Measurements from ENCODE around the gene IGSF9.
A peak's percentile ranks its signal among the peaks of the same experiment; 100 is the strongest.

Gene IGSF9, protein sequence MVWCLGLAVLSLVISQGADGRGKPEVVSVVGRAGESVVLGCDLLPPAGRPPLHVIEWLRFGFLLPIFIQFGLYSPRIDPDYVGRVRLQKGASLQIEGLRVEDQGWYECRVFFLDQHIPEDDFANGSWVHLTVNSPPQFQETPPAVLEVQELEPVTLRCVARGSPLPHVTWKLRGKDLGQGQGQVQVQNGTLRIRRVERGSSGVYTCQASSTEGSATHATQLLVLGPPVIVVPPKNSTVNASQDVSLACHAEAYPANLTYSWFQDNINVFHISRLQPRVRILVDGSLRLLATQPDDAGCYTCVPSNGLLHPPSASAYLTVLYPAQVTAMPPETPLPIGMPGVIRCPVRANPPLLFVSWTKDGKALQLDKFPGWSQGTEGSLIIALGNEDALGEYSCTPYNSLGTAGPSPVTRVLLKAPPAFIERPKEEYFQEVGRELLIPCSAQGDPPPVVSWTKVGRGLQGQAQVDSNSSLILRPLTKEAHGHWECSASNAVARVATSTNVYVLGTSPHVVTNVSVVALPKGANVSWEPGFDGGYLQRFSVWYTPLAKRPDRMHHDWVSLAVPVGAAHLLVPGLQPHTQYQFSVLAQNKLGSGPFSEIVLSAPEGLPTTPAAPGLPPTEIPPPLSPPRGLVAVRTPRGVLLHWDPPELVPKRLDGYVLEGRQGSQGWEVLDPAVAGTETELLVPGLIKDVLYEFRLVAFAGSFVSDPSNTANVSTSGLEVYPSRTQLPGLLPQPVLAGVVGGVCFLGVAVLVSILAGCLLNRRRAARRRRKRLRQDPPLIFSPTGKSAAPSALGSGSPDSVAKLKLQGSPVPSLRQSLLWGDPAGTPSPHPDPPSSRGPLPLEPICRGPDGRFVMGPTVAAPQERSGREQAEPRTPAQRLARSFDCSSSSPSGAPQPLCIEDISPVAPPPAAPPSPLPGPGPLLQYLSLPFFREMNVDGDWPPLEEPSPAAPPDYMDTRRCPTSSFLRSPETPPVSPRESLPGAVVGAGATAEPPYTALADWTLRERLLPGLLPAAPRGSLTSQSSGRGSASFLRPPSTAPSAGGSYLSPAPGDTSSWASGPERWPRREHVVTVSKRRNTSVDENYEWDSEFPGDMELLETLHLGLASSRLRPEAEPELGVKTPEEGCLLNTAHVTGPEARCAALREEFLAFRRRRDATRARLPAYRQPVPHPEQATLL

DNA sequence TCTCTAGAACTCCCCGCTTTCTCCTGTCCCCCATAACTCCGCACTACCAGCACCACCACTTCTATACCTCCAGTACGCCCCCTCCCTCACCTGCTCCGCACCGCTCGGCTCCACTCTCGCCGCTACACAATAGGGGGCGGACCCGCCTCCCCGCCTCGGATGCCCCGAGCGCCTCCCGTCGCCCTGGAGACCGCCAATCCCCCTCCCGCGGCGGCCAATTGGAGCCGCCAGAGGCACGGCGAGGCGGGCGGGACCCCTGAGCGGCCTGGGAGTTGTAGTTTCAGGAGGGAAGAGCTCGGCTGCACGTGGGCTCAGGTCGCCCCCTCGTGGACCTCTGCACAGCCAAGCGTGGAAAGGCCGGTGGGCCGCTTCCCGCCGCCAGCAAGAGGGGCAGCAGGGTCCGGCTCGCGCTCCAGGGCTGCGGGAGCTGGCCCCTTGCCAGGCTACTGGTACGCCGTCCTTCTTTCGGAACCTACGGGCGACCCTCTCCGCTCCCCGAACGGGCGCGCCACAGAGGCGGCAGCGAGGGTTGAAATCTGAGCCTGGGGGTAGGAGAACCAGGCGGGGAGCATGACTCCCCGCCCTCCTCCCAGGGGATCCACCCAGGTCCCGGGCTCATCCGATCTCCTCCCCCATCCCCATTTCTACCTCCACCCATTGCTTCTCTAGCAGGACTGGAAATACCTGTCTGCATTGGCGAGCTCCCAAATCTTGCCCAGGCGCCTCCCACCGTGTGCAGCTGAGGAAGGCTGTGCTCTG lies at the start of gene IGSF9:
Gene IGSF9, minus strand, starts transcription at position 131 of the 759 bp plus-strand sequence. CDS start 2,159 bp downstream, outside the sequence.
- peaks cover 6% of the 10 kb centered on the region for H3K4me1 ChIP-seq (ENCODE audit: insufficient read depth, low read length, poor library complexity, severe bottlenecking)
- H3K4me2 ChIP-seq (ENCODE audit: low read depth, low read length, poor library complexity, severe bottlenecking) = peak within 1 kb of the TSS; percentile 89
- TF ChIP-seq, protein P1, sequence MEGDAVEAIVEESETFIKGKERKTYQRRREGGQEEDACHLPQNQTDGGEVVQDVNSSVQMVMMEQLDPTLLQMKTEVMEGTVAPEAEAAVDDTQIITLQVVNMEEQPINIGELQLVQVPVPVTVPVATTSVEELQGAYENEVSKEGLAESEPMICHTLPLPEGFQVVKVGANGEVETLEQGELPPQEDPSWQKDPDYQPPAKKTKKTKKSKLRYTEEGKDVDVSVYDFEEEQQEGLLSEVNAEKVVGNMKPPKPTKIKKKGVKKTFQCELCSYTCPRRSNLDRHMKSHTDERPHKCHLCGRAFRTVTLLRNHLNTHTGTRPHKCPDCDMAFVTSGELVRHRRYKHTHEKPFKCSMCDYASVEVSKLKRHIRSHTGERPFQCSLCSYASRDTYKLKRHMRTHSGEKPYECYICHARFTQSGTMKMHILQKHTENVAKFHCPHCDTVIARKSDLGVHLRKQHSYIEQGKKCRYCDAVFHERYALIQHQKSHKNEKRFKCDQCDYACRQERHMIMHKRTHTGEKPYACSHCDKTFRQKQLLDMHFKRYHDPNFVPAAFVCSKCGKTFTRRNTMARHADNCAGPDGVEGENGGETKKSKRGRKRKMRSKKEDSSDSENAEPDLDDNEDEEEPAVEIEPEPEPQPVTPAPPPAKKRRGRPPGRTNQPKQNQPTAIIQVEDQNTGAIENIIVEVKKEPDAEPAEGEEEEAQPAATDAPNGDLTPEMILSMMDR (conservative IDR thresholded peaks at IDR 0.05; ENCODE audit: low read length) = peak; percentile 60
- no peak for TF ChIP-seq EZH2phosphoT487 (IDR thresholded peaks at IDR 0.05; ENCODE audit: borderline replicate concordance)
- no peaks in the 10 kb centered on the region for H3K9me3 ChIP-seq (ENCODE audit: insufficient read depth, low read depth, low read length)
- no peaks in the 10 kb centered on the region for H3K79me2 ChIP-seq (ENCODE audit: insufficient read depth, low read length)
- H3K4me3 ChIP-seq (ENCODE audit: low read length, poor library complexity, severe bottlenecking) = peak within 1 kb of the TSS; percentile 73
- no peaks in the 10 kb centered on the region for H3K27me3 ChIP-seq (ENCODE audit: insufficient read depth, low read length, poor library complexity, severe bottlenecking)
- no peaks in the 10 kb centered on the region for H3F3A ChIP-seq (ENCODE audit: low read depth)
- H2AFZ ChIP-seq (ENCODE audit: low read length) = peak within 1 kb of the TSS; percentile 73
- peak within 1 kb of the TSS; percentile 35 for H3K9ac ChIP-seq (ENCODE audit: low read depth, low read length, poor library complexity, severe bottlenecking)
- no peaks in the 10 kb centered on the region for H4K20me1 ChIP-seq (ENCODE audit: insufficient read depth, low read length, poor library complexity, severe bottlenecking)
- no peaks in the 10 kb centered on the region for H3K9me2 ChIP-seq (replicated peaks; ENCODE audit: low read depth, low read length)
- no peaks in the 10 kb centered on the region for H3K36me3 ChIP-seq (ENCODE audit: insufficient read depth, low read length)

DNA sequence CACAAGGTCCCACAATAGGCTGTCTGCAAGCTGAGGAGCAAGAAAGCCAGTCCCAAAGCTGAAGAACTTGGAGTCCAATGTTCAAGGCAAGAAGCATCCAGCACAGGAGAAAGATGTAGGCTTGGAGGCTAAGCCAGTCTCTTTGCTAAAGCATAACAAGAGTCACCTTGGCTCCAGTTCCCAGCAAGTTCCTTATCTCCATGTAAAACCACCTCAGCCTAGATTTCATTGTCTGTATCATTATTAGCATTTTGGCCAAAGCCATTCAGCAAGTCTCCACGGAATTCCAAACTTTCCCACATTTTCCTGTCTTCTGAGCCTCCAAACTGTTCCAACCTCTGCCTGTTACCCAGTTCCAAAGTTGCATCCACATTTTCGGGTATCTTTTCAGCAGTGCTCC lies 49.5 kb upstream of the IGSF9 start:
- TF ChIP-seq EZH2phosphoT487 (IDR thresholded peaks at IDR 0.05; ENCODE audit: borderline replicate concordance) = no peak
- TF ChIP-seq, protein P1 (conservative IDR thresholded peaks at IDR 0.05; ENCODE audit: low read length) = no peak
- no peaks in the 10 kb centered on the region for H3K9me2 ChIP-seq (replicated peaks; ENCODE audit: low read depth, low read length)
- H4K20me1 ChIP-seq (ENCODE audit: insufficient read depth, low read length, poor library complexity, severe bottlenecking) = no peaks in the 10 kb centered on the region
- H3K79me2 ChIP-seq (ENCODE audit: insufficient read depth, low read length) = no peaks in the 10 kb centered on the region
- no peaks in the 10 kb centered on the region for H3K27me3 ChIP-seq (ENCODE audit: insufficient read depth, low read length, poor library complexity, severe bottlenecking)
- no peak overlapping the region for H3K4me3 ChIP-seq (ENCODE audit: low read length, poor library complexity, severe bottlenecking)
- H3F3A ChIP-seq (ENCODE audit: low read depth) = no peaks in the 10 kb centered on the region
- no peaks in the 10 kb centered on the region for H3K36me3 ChIP-seq (ENCODE audit: insufficient read depth, low read length)
- no peak overlapping the region for H3K4me2 ChIP-seq (ENCODE audit: low read depth, low read length, poor library complexity, severe bottlenecking)
- peaks cover 12% of the 10 kb centered on the region for H3K4me1 ChIP-seq (ENCODE audit: insufficient read depth, low read length, poor library complexity, severe bottlenecking)
- no peaks in the 10 kb centered on the region for H3K9me3 ChIP-seq (ENCODE audit: insufficient read depth, low read depth, low read length)
- H3K9ac ChIP-seq (ENCODE audit: low read depth, low read length, poor library complexity, severe bottlenecking) = no peak overlapping the region
- H2AFZ ChIP-seq (ENCODE audit: low read length) = no peak overlapping the region

DNA sequence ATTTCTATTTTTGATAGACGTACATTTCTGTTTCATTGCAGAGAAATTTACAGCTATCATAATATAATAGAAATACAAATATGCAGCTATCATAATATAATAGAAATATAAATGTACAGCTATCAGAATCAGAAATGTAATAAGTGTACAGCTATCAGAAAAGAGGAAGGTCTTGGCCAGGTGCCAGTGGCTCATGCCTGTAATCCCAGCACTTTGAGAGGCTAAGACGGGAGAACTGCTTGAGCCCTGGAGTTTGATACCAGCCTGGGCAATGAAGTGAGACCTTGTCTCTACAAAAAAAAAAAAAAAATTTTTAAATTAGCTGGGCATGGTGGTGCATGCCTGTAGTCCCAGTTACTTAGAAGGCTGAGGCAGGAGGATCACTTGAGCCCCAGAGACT lies 48.5 kb upstream of the IGSF9 start:
- H2AFZ ChIP-seq (ENCODE audit: low read length) = no peak overlapping the region
- H3K36me3 ChIP-seq (ENCODE audit: insufficient read depth, low read length) = no peaks in the 10 kb centered on the region
- no peak overlapping the region for H3K4me2 ChIP-seq (ENCODE audit: low read depth, low read length, poor library complexity, severe bottlenecking)
- H3K79me2 ChIP-seq (ENCODE audit: insufficient read depth, low read length) = no peaks in the 10 kb centered on the region
- H3F3A ChIP-seq (ENCODE audit: low read depth) = no peaks in the 10 kb centered on the region
- H3K4me1 ChIP-seq (ENCODE audit: insufficient read depth, low read length, poor library complexity, severe bottlenecking) = peaks cover 12% of the 10 kb centered on the region
- TF ChIP-seq, protein P1 (conservative IDR thresholded peaks at IDR 0.05; ENCODE audit: low read length) = no peak
- no peak for TF ChIP-seq EZH2phosphoT487 (IDR thresholded peaks at IDR 0.05; ENCODE audit: borderline replicate concordance)
- no peak overlapping the region for H3K4me3 ChIP-seq (ENCODE audit: low read length, poor library complexity, severe bottlenecking)
- H3K27me3 ChIP-seq (ENCODE audit: insufficient read depth, low read length, poor library complexity, severe bottlenecking) = no peaks in the 10 kb centered on the region
- H3K9ac ChIP-seq (ENCODE audit: low read depth, low read length, poor library complexity, severe bottlenecking) = no peak overlapping the region
- no peaks in the 10 kb centered on the region for H3K9me2 ChIP-seq (replicated peaks; ENCODE audit: low read depth, low read length)
- H3K9me3 ChIP-seq (ENCODE audit: insufficient read depth, low read depth, low read length) = no peaks in the 10 kb centered on the region
- no peaks in the 10 kb centered on the region for H4K20me1 ChIP-seq (ENCODE audit: insufficient read depth, low read length, poor library complexity, severe bottlenecking)
